ENCODE data around the gene NEMP2.

- no peak for TF ChIP-seq POLR2AphosphoS5 (IDR thresholded peaks at IDR 0.05; ENCODE audit: low read depth, low read length)
- no peak for TF ChIP-seq TAF1 (IDR thresholded peaks at IDR 0.05; ENCODE audit: borderline replicate concordance, low read depth, low read length)
Measured at GRCh38 chr2:190514676-190515075, 19.8 kb downstream of the NEMP2 start.
